Smooth muscle cell (in vitro differentiated cells): ENCODE data around the gene DCST2. TPM values are rescaled to one million over a fixed set of nuclear protein-coding genes. Genes with fewer than 3 reads are reported as not detected.

ENCODE experiments used
- DNase-seq: peaks from one replicate; lab custom pipeline; 2025; ENCODE audit not compliant: unreplicated experiment; lab: John Stamatoyannopoulos, UW
- H2AFZ ChIP-seq: fragments of 200-600 bp; sonication (generic); 2 replicates; pipeline ENCODE4 v1.6.0; 2016; ENCODE audit warnings: antibody characterized with exemption, low read depth, mild to moderate bottlenecking
- H3F3A ChIP-seq: fragments of 200-600 bp; sonication (generic); 2 replicates; pipeline ENCODE4 v1.6.0; 2017; ENCODE audit warnings: antibody characterized with exemption, low read depth
- H3K27ac ChIP-seq: fragments of 200-600 bp; sonication (generic); 2 replicates; pipeline ENCODE4 v1.5.1; 2016; ENCODE audit warnings: low read depth, mild to moderate bottlenecking
- H3K27me3 ChIP-seq: fragments of 200-600 bp; sonication (generic); 2 replicates; pipeline ENCODE4 v1.6.1; 2016; ENCODE audit warnings: low read depth, mild to moderate bottlenecking
- H3K36me3 ChIP-seq: fragments of 200-600 bp; sonication (generic); 2 replicates; pipeline ENCODE4 v1.5.1; 2016; ENCODE audit warnings: low read depth
- H3K4me1 ChIP-seq: fragments of 200-600 bp; sonication (generic); 2 replicates; pipeline ENCODE4 v1.5.1; 2016; ENCODE audit warnings: low read depth
- H3K4me2 ChIP-seq: fragments of 200-600 bp; sonication (generic); 2 replicates; pipeline ENCODE4 v1.6.0; 2016; ENCODE audit warnings: mild to moderate bottlenecking
- H3K4me3 ChIP-seq: fragments of 200-600 bp; sonication (generic); 2 replicates; pipeline ENCODE4 v1.5.1; 2016; ENCODE audit warnings: mild to moderate bottlenecking
- H3K79me2 ChIP-seq: fragments of 200-600 bp; sonication (generic); 2 replicates; pipeline ENCODE4 v1.6.0; 2016; ENCODE audit warnings: low read depth, mild to moderate bottlenecking
- H3K9ac ChIP-seq: fragments of 200-600 bp; sonication (generic); 2 replicates; pipeline ENCODE4 v1.6.0; 2016; ENCODE audit warnings: low read depth
- H3K9me3 ChIP-seq: fragments of 200-600 bp; sonication (generic); replicated peaks from 2 replicates; pipeline ENCODE4 v1.5.1; 2016; ENCODE audit warnings: low read depth
- H4K20me1 ChIP-seq: fragments of 200-600 bp; sonication (generic); 2 replicates; pipeline ENCODE4 v1.6.0; 2016; ENCODE audit warnings: low read depth
- WGBS: methylation state at CpG from one replicate; pipeline ENCODE4 v1.1.7; 2016; ENCODE audit warnings: low lambda C conversion rate; 5-methylcytosine and 5-hydroxymethylcytosine counted together
- polyA plus RNA-seq: library from polyadenylated mRNA; unstranded; fragments of >200 nt; fragmentation: Nextera tagmentation; extraction: Ambion mirVana; gene quantifications from 2 replicates; pipeline ENCODE4 v1.2.1, GENCODE V29; 2016
- total RNA-seq: library from RNA; depleted of rRNA; stranded (reverse); fragments of >200 nt; gene quantifications from 2 replicates; pipeline ENCODE4 v1.2.3, GENCODE V29; 2014
- TF ChIP-seq, protein P1 (sequence below): fragments of 200-600 bp; sonication (generic); IDR thresholded peaks from 2 replicates; pipeline ENCODE4 v1.5.1; 2017; ENCODE audit warnings: borderline replicate concordance, mild to moderate bottlenecking, antibody characterized with exemption; ENCODE audit not compliant: insufficient read depth, poor library complexity, severe bottlenecking

Gene DCST2
- total and polyA plus RNA-seq, 2 experiments from 2014 or later, result 1.3 TPM; not detected in 1

DNA sequence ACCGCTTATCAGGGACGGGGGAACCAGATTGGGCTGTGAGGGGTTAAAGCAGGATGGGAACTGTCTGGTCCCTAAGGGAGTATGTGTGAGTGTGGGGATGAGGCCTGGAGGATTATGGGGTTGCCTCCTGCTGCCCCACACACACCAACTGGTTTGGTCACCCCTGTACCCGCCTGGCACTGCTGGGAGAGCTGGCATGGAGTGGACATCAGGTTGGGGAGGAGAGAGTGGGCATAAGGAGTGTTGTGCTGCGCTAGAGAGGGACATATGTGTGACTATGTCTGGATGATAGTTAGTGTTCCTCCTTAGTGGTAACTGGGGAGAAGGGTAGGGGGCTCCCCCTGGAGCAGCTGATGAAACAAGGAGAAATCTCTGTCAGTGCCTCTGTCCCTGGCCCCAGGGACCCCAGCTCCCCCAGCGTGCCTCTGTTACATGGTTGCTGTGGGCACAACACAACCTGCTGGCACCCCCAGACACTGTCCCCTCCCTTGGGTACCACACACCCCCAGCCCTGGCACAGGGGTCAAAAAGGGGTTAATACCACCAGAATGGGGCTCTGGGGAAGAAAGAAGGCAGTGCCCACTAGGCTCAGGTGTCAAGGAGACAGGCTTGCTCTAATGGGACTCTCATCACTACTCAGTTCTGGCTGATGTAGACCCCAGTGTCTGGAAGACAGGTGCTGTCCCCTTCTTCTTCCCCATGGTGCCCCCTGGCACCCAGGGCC lies 29.1 kb downstream of the DCST2 start:
- Histone ChIP-seq H3K36me3 (no peaks in the 10 kb centered on the region), H2AFZ (peak overlapping the region; percentile 50), H3K79me2 (peaks cover 46% of the 10 kb centered on the region), H3K27ac (peak overlapping the region; percentile 44), H3K9me3 (no peaks in the 10 kb centered on the region), H4K20me1 (peaks cover 36% of the 10 kb centered on the region), H3F3A (peaks cover 10% of the 10 kb centered on the region), H3K4me2 (peak overlapping the region; percentile 84), H3K4me3 (peak overlapping the region; percentile 73), H3K4me1 (peaks cover 28% of the 10 kb centered on the region), H3K9ac (peak overlapping the region; percentile 74), H3K27me3 (no peaks in the 10 kb centered on the region)
- 47% methylated on average over 5 of the region's 5 CpGs for WGBS
- TF ChIP-seq, protein P1, sequence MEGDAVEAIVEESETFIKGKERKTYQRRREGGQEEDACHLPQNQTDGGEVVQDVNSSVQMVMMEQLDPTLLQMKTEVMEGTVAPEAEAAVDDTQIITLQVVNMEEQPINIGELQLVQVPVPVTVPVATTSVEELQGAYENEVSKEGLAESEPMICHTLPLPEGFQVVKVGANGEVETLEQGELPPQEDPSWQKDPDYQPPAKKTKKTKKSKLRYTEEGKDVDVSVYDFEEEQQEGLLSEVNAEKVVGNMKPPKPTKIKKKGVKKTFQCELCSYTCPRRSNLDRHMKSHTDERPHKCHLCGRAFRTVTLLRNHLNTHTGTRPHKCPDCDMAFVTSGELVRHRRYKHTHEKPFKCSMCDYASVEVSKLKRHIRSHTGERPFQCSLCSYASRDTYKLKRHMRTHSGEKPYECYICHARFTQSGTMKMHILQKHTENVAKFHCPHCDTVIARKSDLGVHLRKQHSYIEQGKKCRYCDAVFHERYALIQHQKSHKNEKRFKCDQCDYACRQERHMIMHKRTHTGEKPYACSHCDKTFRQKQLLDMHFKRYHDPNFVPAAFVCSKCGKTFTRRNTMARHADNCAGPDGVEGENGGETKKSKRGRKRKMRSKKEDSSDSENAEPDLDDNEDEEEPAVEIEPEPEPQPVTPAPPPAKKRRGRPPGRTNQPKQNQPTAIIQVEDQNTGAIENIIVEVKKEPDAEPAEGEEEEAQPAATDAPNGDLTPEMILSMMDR, result no peak
- no peak for DNase-seq

DNA sequence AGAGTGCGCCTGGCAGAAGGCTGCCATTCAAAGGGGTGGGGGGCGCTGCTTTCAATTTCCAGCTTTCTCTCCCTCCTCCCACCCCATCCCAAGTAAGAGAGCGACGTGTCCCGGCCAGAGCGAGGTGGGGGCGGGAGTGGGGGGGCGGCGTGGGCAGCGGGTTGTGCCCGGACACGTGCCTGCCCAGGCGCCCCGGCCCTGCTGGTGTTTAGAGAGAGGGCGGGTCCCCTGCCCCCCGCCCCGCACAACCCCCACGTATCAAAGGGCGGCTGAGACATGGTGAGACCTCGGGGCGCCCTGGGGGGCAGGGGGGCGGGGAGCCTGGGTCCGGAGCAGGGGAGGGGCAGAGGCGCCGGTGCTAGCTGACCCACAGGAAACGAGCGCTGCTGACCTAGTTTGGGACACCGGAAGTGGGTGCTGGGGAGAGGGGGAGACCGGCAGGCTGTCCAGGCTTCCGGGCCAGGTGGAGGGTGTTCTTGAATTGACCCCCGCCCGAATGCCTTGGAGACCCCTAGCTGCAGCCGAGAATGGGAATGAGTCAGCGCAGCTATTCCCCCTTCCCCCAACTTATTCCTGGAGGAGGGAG lies 29.7 kb downstream of the DCST2 start:
- Histone ChIP-seq H4K20me1 (peaks cover 30% of the 10 kb centered on the region), H3K9me3 (no peaks in the 10 kb centered on the region), H3K4me3 (peak overlapping the region; percentile 73), H3K27ac (peak overlapping the region; percentile 45), H3K4me2 (peak overlapping the region; percentile 84), H2AFZ (peak overlapping the region; percentile 50), H3K36me3 (no peaks in the 10 kb centered on the region), H3F3A (peaks cover 10% of the 10 kb centered on the region), H3K79me2 (peaks cover 41% of the 10 kb centered on the region), H3K27me3 (no peaks in the 10 kb centered on the region), H3K9ac (peak overlapping the region; percentile 74), H3K4me1 (peaks cover 23% of the 10 kb centered on the region)
- DNase-seq, result no peak
- TF ChIP-seq, protein P1, result no peak
- WGBS, result 0% methylated on average over 19 of the region's 34 CpGs

DNA sequence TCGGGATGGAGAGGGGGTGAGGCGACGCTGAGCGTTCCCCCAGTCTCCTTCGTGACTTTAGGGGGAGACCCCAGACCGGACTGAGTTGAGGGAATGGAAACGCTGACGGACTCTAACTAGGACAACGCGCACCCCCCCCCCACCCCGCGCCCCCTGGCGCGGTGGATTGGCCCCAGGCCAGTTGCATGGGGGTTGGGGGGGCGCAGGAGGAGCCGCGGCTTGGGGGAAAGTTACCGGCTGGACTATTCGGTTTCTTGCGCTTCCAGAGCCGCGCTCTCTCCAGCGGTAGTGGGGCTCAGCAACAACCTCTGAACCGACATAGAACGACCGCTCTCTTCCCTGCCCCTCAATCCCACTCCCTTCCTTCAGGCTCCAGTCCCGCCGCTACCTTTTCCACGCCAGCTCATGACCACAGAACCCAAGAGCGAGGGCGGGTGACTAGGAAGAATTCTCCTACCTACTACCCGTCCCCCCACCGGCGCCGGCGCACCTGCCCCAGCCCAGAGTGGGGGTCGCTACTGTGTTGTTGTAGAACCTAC lies 30.3 kb downstream of the DCST2 start:
- peak overlapping the region; percentile 84 for H3K4me2 ChIP-seq
- H2AFZ ChIP-seq, result peak overlapping the region; percentile 50
- peaks cover 10% of the 10 kb centered on the region for H3F3A ChIP-seq
- no peaks in the 10 kb centered on the region for H3K36me3 ChIP-seq
- H3K4me1 ChIP-seq, result peaks cover 17% of the 10 kb centered on the region
- H3K9ac ChIP-seq, result peak overlapping the region; percentile 74
- peak; percentile 51 for DNase-seq
- H3K27me3 ChIP-seq, result no peaks in the 10 kb centered on the region
- H3K79me2 ChIP-seq, result peaks cover 40% of the 10 kb centered on the region
- H3K9me3 ChIP-seq, result no peaks in the 10 kb centered on the region
- H3K4me3 ChIP-seq, result peak overlapping the region; percentile 73
- peak overlapping the region; percentile 45 for H3K27ac ChIP-seq
- TF ChIP-seq, protein P1, result no peak
- peaks cover 24% of the 10 kb centered on the region for H4K20me1 ChIP-seq
- WGBS, result under 1% methylated on average over 20 of the region's 37 CpGs
